ENCODE data around the gene LINGO3.

Gene LINGO3

DNA sequence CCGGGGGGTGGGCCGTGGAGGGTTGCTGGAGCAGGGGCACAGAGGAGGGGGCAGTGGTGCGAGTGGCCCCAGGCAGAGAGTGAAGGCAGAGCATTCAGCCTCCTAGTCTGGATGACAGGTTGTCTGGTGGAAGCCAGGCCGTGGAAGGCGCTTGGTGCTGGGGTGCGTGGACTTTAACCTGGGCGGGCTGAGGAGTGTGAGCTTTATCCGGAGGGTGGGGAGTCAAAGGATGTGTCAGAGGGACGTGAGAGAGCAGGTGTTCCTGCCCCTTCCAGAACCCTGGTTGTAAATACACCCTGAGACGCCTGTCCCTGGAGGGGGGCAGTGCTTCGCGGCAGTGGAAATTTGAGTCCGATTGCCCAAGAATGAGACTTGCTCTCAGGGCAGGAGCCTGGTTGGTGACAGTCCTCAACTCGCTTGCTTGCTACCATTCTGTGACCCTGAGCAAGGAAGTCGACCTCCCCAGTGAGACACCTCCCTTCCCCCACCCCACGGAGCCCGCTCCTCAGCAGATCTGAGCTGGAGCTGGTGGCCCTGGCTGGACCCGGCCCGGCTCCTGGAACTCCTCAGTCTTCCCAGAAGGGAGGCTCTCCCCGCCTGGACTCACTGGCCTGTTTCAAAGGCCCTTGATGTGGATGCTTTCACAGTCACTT lies 22.8 kb upstream of the LINGO3 start (continued):
- TF ChIP-seq ZNF132 (tag by site-specific recombination; IDR thresholded peaks at IDR 0.05; ENCODE audit: borderline replicate concordance), result no peak
- TF ChIP-seq, protein P1, sequence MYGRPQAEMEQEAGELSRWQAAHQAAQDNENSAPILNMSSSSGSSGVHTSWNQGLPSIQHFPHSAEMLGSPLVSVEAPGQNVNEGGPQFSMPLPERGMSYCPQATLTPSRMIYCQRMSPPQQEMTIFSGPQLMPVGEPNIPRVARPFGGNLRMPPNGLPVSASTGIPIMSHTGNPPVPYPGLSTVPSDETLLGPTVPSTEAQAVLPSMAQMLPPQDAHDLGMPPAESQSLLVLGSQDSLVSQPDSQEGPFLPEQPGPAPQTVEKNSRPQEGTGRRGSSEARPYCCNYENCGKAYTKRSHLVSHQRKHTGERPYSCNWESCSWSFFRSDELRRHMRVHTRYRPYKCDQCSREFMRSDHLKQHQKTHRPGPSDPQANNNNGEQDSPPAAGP (tag by site-specific recombination; IDR thresholded peaks at IDR 0.05), result 0 out of 2 replicates have a peak, but pooled peaks have one; percentile 65
- no peak for TF ChIP-seq ZNF221 (tag by site-specific recombination; IDR thresholded peaks at IDR 0.05; ENCODE audit: borderline replicate concordance)
- no peak; the same call in 1 of the 2 replicates for TF ChIP-seq ZNF394 (tag by site-specific recombination; IDR thresholded peaks at IDR 0.05; ENCODE audit: borderline replicate concordance)
- TF ChIP-seq, protein P2, sequence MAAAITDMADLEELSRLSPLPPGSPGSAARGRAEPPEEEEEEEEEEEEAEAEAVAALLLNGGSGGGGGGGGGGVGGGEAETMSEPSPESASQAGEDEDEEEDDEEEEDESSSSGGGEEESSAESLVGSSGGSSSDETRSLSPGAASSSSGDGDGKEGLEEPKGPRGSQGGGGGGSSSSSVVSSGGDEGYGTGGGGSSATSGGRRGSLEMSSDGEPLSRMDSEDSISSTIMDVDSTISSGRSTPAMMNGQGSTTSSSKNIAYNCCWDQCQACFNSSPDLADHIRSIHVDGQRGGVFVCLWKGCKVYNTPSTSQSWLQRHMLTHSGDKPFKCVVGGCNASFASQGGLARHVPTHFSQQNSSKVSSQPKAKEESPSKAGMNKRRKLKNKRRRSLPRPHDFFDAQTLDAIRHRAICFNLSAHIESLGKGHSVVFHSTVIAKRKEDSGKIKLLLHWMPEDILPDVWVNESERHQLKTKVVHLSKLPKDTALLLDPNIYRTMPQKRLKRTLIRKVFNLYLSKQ (tag by site-specific recombination; IDR thresholded peaks at IDR 0.05; ENCODE audit: borderline replicate concordance), result no peak
- no peak for TF ChIP-seq ZNF585B (tag by site-specific recombination; IDR thresholded peaks at IDR 0.05)
- TF ChIP-seq ZNF138 (tag by site-specific recombination; IDR thresholded peaks at IDR 0.05; ENCODE audit: borderline replicate concordance), result no peak
- TF ChIP-seq, protein P3, sequence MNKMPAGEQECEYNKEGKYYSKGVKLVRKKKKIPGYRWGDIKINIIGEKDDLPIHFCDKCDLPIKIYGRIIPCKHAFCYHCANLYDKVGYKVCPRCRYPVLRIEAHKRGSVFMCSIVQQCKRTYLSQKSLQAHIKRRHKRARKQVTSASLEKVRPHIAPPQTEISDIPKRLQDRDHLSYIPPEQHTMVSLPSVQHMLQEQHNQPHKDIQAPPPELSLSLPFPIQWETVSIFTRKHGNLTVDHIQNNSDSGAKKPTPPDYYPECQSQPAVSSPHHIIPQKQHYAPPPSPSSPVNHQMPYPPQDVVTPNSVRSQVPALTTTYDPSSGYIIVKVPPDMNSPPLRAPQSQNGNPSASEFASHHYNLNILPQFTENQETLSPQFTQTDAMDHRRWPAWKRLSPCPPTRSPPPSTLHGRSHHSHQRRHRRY (tag by site-specific recombination; IDR thresholded peaks at IDR 0.05), result no peak
- 0 out of 2 replicates have a peak, but pooled peaks have one; percentile 23 for TF ChIP-seq ZXDB (tag by site-specific recombination; IDR thresholded peaks at IDR 0.05)
- 0 out of 2 replicates have a peak, but pooled peaks have one; percentile 25 for TF ChIP-seq ZBTB8A (tag by site-specific recombination; IDR thresholded peaks at IDR 0.05)
- no peak for TF ChIP-seq ZNF433 (tag by site-specific recombination; IDR thresholded peaks at IDR 0.05; ENCODE audit: low read depth)
- TF ChIP-seq ZNF521 (tag by site-specific recombination; IDR thresholded peaks at IDR 0.05), result no peak
- TF ChIP-seq ZNF223 (tag by site-specific recombination; IDR thresholded peaks at IDR 0.05), result no peak
- TF ChIP-seq IKZF3 (tag by site-specific recombination; IDR thresholded peaks at IDR 0.05), result 0 out of 2 replicates have a peak, but pooled peaks have one; percentile 26
- TF ChIP-seq ZNF677 (tag by site-specific recombination; IDR thresholded peaks at IDR 0.05), result no peak
- TF ChIP-seq, protein P4, sequence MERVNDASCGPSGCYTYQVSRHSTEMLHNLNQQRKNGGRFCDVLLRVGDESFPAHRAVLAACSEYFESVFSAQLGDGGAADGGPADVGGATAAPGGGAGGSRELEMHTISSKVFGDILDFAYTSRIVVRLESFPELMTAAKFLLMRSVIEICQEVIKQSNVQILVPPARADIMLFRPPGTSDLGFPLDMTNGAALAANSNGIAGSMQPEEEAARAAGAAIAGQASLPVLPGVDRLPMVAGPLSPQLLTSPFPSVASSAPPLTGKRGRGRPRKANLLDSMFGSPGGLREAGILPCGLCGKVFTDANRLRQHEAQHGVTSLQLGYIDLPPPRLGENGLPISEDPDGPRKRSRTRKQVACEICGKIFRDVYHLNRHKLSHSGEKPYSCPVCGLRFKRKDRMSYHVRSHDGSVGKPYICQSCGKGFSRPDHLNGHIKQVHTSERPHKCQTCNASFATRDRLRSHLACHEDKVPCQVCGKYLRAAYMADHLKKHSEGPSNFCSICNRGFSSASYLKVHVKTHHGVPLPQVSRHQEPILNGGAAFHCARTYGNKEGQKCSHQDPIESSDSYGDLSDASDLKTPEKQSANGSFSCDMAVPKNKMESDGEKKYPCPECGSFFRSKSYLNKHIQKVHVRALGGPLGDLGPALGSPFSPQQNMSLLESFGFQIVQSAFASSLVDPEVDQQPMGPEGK (tag by site-specific recombination; IDR thresholded peaks at IDR 0.05), result peak; percentile 54
- TF ChIP-seq ZNF112 (tag by site-specific recombination; IDR thresholded peaks at IDR 0.05), result no peak
- no peak for TF ChIP-seq ZNF792 (tag by site-specific recombination; IDR thresholded peaks at IDR 0.05)
- no peak for TF ChIP-seq ZNF16 (tag by site-specific recombination; IDR thresholded peaks at IDR 0.05; ENCODE audit: low read depth)
- no peak for TF ChIP-seq SCRT1 (tag by site-specific recombination; IDR thresholded peaks at IDR 0.05; ENCODE audit: borderline replicate concordance)
- TF ChIP-seq, protein P5, sequence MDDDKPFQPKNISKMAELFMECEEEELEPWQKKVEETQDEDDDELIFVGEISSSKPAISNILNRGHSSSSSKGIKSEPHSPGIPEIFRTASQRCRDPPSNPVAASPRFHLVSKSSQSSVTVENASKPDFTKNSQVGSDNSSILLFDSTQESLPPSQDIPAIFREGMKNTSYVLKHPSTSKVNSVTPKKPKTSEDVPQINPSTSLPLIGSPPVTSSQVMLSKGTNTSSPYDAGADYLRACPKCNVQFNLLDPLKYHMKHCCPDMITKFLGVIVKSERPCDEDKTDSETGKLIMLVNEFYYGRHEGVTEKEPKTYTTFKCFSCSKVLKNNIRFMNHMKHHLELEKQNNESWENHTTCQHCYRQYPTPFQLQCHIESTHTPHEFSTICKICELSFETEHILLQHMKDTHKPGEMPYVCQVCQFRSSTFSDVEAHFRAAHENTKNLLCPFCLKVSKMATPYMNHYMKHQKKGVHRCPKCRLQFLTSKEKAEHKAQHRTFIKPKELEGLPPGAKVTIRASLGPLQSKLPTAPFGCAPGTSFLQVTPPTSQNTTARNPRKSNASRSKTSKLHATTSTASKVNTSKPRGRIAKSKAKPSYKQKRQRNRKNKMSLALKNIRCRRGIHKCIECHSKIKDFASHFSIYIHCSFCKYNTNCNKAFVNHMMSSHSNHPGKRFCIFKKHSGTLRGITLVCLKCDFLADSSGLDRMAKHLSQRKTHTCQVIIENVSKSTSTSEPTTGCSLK (tag by site-specific recombination; IDR thresholded peaks at IDR 0.05), result no peak
- TF ChIP-seq REPIN1 (tag by site-specific recombination; IDR thresholded peaks at IDR 0.05; ENCODE audit: low read depth), result no peak
- TF ChIP-seq EGR2 (tag by site-specific recombination; IDR thresholded peaks at IDR 0.05; ENCODE audit: low read depth), result no peak
- TF ChIP-seq ZNF501 (tag by site-specific recombination; IDR thresholded peaks at IDR 0.05), result no peak
- TF ChIP-seq, protein P6, sequence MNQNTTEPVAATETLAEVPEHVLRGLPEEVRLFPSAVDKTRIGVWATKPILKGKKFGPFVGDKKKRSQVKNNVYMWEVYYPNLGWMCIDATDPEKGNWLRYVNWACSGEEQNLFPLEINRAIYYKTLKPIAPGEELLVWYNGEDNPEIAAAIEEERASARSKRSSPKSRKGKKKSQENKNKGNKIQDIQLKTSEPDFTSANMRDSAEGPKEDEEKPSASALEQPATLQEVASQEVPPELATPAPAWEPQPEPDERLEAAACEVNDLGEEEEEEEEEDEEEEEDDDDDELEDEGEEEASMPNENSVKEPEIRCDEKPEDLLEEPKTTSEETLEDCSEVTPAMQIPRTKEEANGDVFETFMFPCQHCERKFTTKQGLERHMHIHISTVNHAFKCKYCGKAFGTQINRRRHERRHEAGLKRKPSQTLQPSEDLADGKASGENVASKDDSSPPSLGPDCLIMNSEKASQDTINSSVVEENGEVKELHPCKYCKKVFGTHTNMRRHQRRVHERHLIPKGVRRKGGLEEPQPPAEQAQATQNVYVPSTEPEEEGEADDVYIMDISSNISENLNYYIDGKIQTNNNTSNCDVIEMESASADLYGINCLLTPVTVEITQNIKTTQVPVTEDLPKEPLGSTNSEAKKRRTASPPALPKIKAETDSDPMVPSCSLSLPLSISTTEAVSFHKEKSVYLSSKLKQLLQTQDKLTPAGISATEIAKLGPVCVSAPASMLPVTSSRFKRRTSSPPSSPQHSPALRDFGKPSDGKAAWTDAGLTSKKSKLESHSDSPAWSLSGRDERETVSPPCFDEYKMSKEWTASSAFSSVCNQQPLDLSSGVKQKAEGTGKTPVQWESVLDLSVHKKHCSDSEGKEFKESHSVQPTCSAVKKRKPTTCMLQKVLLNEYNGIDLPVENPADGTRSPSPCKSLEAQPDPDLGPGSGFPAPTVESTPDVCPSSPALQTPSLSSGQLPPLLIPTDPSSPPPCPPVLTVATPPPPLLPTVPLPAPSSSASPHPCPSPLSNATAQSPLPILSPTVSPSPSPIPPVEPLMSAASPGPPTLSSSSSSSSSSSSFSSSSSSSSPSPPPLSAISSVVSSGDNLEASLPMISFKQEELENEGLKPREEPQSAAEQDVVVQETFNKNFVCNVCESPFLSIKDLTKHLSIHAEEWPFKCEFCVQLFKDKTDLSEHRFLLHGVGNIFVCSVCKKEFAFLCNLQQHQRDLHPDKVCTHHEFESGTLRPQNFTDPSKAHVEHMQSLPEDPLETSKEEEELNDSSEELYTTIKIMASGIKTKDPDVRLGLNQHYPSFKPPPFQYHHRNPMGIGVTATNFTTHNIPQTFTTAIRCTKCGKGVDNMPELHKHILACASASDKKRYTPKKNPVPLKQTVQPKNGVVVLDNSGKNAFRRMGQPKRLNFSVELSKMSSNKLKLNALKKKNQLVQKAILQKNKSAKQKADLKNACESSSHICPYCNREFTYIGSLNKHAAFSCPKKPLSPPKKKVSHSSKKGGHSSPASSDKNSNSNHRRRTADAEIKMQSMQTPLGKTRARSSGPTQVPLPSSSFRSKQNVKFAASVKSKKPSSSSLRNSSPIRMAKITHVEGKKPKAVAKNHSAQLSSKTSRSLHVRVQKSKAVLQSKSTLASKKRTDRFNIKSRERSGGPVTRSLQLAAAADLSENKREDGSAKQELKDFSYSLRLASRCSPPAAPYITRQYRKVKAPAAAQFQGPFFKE (tag by site-specific recombination; IDR thresholded peaks at IDR 0.05; ENCODE audit: borderline replicate concordance), result no peak
